GM19099 (cell line): ENCODE measurements around the gene LDLRAD3.

ENCODE experiments used
- POLR2A ChIP-seq: IDR thresholded peaks from 3 replicates; pipeline ENCODE4 v1.6.1; 2011; ENCODE audit warnings: low read depth; ENCODE audit not compliant: insufficient read length; ENCODE audit errors: extremely low read depth

Gene LDLRAD3

GRCh38 chr11:35943713-35944502 is at the start of gene LDLRAD3:
Gene LDLRAD3 (plus strand): TSS chr11:35944062. CDS start chr11:35944099, 37 bp downstream.
- no peak for TF ChIP-seq POLR2A

DNA sequence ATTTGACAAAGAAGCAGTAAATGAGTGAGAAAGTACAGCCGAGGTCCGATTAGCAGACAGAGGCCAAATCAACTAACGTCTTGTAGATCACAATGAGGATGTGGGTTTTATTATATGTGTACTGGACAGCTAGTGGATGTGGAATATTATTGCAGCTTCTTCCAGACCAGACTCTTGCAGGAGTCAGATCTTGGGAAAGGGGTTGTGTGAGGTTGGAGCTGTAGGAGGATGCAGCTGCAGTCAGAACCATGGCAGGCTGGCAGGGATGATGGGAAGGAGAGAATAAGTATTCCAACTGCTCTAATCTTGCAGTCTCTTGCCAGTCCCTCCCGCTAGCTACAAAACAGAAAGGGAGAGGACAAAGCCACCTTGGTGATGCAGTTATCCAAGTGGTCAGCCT is 46.8 kb upstream of the LDLRAD3 start:
- TF ChIP-seq POLR2A = no peak

- TF ChIP-seq POLR2A = no peak
These were observed 40.9 kb upstream of the LDLRAD3 start for GRCh38 chr11:35902961-35903360.

DNA sequence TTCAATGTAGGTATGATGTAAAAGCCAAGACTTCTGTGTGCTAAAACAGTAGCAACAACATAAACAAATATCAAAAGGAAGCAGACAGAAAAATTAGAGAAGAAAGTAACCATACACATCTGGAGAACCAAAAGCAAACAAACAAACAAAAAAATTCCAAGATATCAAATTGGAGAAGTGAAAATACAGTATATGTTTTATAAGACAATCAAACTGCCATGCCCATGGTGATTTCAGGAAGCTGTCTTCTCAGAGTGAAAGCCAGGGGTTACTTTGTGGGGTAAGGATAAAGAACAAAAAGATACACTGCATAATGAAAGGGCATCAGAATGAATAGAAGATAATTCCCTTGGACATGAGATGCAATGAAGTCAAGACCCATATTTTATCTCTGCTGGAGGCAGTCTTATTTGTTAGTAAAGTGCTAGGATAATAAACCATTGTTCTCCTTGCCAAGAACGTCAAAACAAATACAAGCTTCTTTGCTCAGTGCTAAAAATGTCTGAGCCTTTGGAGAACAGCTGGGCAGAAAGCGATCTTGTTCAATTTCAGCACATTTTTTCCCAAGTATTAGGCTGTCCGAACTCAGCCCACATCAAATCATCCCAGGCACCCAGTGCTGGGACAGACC is 38.1 kb upstream of the LDLRAD3 start:
- TF ChIP-seq POLR2A = no peak

- no peak for TF ChIP-seq POLR2A
These were observed 37.6 kb upstream of the LDLRAD3 start for GRCh38 chr11:35906277-35906661.

DNA sequence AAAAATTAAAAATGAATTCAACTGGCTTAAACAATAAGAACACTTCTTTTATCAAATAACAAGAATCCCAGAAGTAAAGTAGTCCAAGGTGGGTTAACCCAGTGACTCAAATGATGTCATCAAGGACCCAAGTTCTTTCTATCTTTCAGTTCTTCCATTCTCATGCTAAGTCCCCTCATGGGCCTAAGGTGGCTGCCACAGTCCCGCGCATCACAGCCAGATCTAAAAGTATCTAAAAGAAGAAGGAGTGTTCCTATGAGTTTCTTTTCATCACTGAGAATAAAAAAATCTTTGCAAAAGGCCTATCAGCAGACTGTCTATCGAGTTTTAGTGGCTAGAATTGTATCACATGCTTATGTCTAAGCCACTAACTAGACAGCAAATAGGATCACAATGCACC is 37.2 kb upstream of the LDLRAD3 start:
- no peak for TF ChIP-seq POLR2A

DNA sequence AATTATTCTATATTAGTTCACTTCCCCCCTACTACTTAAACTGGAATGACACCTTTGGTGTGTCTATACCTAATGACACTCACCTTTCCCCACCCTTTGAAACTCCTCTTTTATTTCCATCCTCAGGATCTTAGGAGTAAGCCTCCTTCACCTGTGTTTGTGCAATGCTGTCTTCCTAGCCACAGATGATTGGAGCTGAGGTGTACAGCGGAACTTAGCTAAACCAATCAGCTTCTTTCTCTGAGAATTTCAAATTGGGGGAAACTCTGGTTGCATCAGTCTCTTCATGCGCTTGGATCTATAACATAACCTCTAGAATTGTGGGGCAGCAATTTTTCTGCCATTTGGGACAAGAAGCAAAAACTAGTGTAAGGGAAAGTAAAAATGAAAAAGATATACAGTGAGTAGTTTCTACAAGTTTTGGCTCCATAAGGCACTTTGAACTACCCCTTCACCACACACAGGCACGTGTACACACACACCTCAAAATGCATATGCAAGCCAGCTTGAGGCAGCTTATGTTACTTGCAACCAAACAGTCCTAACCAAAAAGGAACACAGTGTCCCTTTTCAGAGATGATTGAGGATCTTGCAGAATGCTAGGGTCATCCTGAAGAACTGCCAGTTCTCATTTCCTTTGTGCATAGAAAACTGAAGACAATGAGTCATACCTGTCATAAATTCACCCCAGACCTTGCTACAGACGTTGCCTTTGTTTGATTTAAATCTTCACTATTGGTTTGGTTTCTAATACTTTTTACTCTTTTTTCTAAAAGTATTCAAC is 36.0 kb upstream of the LDLRAD3 start:
- TF ChIP-seq POLR2A = no peak

DNA sequence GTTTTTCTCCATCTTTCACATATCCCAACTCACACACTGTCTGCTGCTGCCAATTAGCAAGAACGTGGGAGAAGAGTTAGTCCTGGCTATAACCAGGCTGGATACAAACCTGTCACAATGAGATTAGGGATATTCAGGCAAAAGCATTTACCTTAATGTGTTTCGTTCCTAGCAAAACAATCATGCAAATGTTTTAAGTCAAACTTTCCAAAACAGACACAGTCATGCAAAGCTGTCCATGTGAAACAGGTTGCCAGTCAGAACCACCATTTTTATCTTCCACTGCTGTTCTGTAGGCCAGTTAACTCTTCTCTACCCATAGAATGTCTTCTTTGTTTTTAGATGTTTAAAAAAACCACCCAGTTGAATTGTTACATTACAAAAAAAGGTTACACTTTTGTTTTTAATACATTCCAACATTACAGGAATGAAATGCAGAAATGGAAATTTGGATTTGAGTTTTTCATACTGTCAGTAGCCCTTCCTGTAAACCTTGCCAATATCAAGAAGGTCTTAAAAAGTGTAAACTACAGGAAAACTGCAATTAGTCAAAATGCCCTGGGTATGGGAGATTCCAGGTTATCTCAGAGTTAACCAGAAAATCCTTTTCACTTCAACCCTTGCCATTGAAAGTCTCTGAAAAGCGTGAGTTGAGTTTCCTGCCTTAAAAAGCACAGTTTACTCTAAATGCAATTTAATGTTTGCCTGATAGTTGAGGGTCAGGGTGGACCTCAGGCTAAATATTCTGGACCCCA is 34.2 kb upstream of the LDLRAD3 start:
- TF ChIP-seq POLR2A = no peak

DNA sequence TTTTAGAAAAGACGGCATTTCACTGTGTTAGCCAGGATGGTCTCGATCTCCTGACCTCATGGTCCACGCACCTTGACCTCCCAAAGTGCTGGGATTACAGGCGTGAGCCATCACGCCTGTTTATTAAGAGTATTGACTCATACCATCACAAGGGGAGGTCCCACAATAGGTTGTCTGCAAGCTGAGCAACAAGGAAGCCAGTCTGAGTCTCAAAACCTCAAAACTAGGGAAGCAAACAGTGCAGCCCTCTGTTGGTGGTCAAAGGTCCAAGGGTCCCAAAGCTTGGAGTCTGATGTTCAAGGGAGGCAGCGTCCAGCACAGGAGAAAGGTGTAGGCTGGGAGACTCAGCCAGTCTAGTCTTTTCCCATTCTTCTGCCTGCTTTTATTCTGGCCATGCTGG is 32.8 kb upstream of the LDLRAD3 start:
- no peak for TF ChIP-seq POLR2A

DNA sequence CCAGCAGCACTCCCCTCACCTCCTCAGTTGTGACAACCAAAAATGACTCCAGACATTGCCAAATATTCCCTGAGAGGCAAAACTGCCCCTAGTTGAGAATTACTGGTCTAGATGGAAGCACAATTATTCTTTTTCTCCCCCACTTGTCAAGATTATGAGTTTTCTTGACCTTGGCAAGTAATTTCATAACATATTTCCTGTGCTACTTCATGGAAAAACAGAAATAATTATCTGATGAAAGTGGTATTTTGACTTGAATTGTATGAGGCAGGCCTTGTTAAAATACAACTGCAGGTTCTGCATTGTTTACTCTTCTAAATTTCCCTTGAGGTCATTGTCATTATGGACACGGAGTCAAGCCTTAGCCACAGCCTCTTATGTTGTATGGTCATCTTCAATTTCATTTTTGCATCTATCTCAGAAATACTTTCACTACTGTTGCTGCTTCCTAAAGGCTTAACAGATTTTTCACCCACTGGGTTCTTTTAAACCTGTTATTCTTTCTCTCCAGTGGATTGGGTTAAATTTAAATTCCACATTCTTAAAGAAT is 32.2 kb upstream of the LDLRAD3 start:
- TF ChIP-seq POLR2A = no peak

DNA sequence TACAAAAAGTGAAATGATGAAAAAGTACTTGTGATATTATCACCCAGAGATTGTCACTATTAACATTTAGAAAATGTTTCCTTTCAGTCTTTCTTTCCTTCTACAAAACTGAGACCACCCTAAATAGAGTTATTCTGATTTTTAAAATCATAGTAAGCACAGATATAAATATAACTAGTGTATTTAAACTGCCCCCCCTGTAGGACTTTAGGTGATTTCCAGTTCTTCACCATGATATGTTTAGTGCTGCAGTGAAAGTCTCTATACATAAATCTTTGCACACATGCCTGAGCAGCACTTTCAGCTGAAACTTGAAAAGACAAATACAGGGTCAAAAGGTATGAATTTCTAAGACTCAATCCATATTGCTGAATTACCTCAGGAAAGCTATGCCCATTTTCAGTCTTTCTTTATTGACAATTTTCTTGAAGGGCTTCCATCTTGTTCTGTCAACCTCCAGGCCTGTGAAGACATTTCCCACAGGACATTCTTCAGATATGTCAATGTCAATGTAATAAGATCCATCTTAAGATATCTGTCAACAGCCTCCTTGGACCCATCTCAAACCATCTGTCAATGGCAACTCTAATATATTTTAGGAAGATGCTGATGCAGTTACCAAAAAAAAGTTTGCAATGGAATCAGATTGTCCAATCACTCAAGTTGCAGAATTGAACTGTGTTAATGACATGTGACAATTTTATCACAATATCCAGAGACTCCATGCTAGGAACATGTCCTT is 30.8 kb upstream of the LDLRAD3 start:
- TF ChIP-seq POLR2A = no peak

GRCh38 chr11:35914816-35915215 is 29.0 kb upstream of the LDLRAD3 start:
- no peak for TF ChIP-seq POLR2A

DNA sequence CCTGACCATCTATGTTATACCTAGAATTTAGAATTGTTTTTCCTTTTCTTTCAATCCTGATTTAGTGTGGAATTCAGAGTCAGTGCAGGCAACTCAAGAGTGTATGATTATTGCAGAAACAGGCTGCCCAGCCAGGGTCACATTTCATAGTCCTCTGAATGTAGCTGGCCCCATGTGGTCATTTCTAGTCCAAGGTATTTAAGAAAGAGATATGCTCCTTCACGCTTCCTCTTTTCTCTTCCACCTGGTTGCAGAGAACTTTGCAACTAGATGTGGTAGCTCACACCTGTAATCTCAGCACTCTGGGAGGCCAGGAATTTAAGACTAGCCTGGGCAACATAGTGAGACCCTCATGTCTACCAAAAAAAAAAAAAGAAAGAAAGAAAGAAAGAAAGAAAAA is 27.6 kb upstream of the LDLRAD3 start:
- TF ChIP-seq POLR2A = no peak

DNA sequence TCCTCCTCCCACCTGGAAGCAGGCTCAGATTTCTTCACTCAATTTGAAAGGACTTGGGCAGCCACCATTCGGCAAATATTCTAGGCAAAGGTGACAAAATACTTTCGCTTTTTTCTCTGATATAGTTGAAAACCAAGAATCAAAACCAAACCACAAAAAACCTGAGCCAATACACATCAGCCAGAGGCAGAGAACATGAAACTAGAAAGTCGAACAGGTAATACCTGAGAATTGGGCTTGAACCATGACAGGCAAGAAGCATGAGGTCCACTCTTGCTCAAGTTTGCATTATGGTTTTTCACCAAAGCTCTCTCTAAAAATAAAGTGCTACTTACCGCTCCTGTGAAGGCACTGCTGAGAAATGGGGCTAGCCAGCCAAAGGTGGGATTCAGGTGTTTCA is 26.2 kb upstream of the LDLRAD3 start:
- no peak for TF ChIP-seq POLR2A
